Activated CD8-positive, alpha-beta T cell treated with anti-CD3 and anti-CD28 coated beads for 36 hours (primary cell): ENCODE measurements around the gene HPCAL1. TPM values are rescaled to one million over a fixed set of nuclear protein-coding genes. Genes with fewer than 3 reads are reported as not detected.
"Not testable (repeated sequence)": the region's sequence is repeated elsewhere in the genome, so short reads cannot be mapped to it uniquely, and the experiment has no call there.

Experiments used
- ATAC-seq: fragments of 200-7000 bp; cut with Tn5 transposase; one replicate; pipeline ENCODE4 v1.10.0; 2021; ENCODE audit warnings: mild to moderate bottlenecking, moderate library complexity
- CTCF ChIA-PET: fragments of 350-600 bp; sonication (Branson Sonifier 250); formaldehyde crosslinking; loops from one replicate; lab custom pipeline; 2021; ENCODE audit warnings: antibody characterized with exemption; lab: Charles Lee
- POLR2A ChIA-PET: fragments of 350-600 bp; sonication (Branson Sonifier 250); formaldehyde crosslinking; loops from one replicate; lab custom pipeline; 2021; ENCODE audit warnings: antibody characterized with exemption; lab: Charles Lee
- DNase-seq: peaks from one replicate; pipeline ENCODE4 v3.0.0-alpha.2; 2020
- H3K27ac Mint-ChIP-seq: one replicate; pipeline ENCODE4 v1.8.0; 2021; ENCODE audit warnings: mild to moderate bottlenecking, mixed read lengths
- H3K27me3 Mint-ChIP-seq: one replicate; pipeline ENCODE4 v1.8.0; 2021; ENCODE audit warnings: mixed read lengths
- H3K36me3 Mint-ChIP-seq: one replicate; pipeline ENCODE4 v1.8.0; 2021; ENCODE audit warnings: low read depth, mixed read lengths
- H3K4me1 Mint-ChIP-seq: one replicate; pipeline ENCODE4 v1.8.0; 2021; ENCODE audit warnings: low read depth, mixed read lengths
- H3K4me3 Mint-ChIP-seq: one replicate; pipeline ENCODE4 v1.8.0; 2021; ENCODE audit warnings: mild to moderate bottlenecking, moderate library complexity, mixed read lengths
- H3K9me3 Mint-ChIP-seq: one replicate; pipeline ENCODE4 v1.8.0; 2021; ENCODE audit warnings: mixed read lengths
- CTCF ChIP-seq: fragments of 200-600 bp; IDR thresholded peaks from one replicate; pipeline ENCODE4 v1.8.0; 2022; ENCODE audit warnings: antibody characterized with exemption, mild to moderate bottlenecking
- intact Hi-C: fragments of 100-400 bp; cut with micrococcal nuclease; formaldehyde crosslinking; loops from one replicate; pipeline ENCODE4 v1.10.0; 2022
- total RNA-seq, 2 experiments: library from RNA; stranded (reverse); gene quantifications; one replicate each; pipeline ENCODE4 v1.2.3, GENCODE V29; 2021

The HPCAL1 gene
- total RNA-seq, 2 experiments from 2014 or later, result 166 to 170 TPM

- no peak for TF ChIP-seq CTCF
- Mint-ChIP-seq H3K4me1 (peaks cover 6% of the 10 kb centered on the region), H3K9me3 (no peaks in the 10 kb centered on the region), H3K36me3 (no peaks in the 10 kb centered on the region), H3K27me3 (no peaks in the 10 kb centered on the region), H3K27ac (no peak overlapping the region), H3K4me3 (no peak overlapping the region)
- no peak for ATAC-seq
- CTCF ChIA-PET, result interaction anchor here (1.0 to 1.4 kb wide), 4 partner anchors 9 to 149 kb away, joined by 3 to 5 read pairs (median 3); no protein-coding TSS in a partner anchor
- no peak for DNase-seq
- intact Hi-C loops, result no loop called here
- POLR2A ChIA-PET, result interaction anchor here (1.1 to 1.4 kb wide), 3 partner anchors 8 to 17 kb away, joined by 3 to 4 read pairs (median 3); no protein-coding TSS in a partner anchor
Measured at GRCh38 chr2:10286216-10287037, 16.3 kb upstream of the HPCAL1 start.

GRCh38 chr2:10287761-10288160 is 14.9 kb upstream of the HPCAL1 start:
- DNase-seq, result no peak
- ATAC-seq, result no peak
- no peak overlapping the region for H3K4me3 Mint-ChIP-seq
- POLR2A ChIA-PET, result interaction anchor here (0.7 kb wide), 1 partner anchor 14 kb away, joined by 3 read pairs; no protein-coding TSS in a partner anchor
- TF ChIP-seq CTCF, result no peak
- no peaks in the 10 kb centered on the region for H3K36me3 Mint-ChIP-seq
- H3K9me3 Mint-ChIP-seq, result no peaks in the 10 kb centered on the region
- no peak overlapping the region for H3K27ac Mint-ChIP-seq
- intact Hi-C loops, result no loop called here
- no peaks in the 10 kb centered on the region for H3K27me3 Mint-ChIP-seq
- H3K4me1 Mint-ChIP-seq, result peaks cover 6% of the 10 kb centered on the region
- CTCF ChIA-PET, result no interaction called here

- ChIA-PET POLR2A (interaction anchor here (0.7 kb wide), 1 partner anchor 29 kb away, joined by 3 read pairs; no protein-coding TSS in a partner anchor), CTCF (interaction anchor here (1.7 kb wide), 1 partner anchor 121 kb away, joined by 5 read pairs; no protein-coding TSS in a partner anchor)
- H3K27ac Mint-ChIP-seq, result no peak overlapping the region
- no peak for TF ChIP-seq CTCF
- H3K4me3 Mint-ChIP-seq, result no peak overlapping the region
- peaks cover under 1% of the 10 kb centered on the region for H3K4me1 Mint-ChIP-seq
- DNase-seq, result no peak
- no peaks in the 10 kb centered on the region for H3K27me3 Mint-ChIP-seq
- H3K9me3 Mint-ChIP-seq, result no peaks in the 10 kb centered on the region
- H3K36me3 Mint-ChIP-seq, result no peaks in the 10 kb centered on the region
- ATAC-seq, result no peak
- intact Hi-C loops, result no loop called here
Measured at GRCh38 chr2:10288606-10289005, 14.1 kb upstream of the HPCAL1 start.

GRCh38 chr2:10289352-10289751 is 13.4 kb upstream of the HPCAL1 start:
- H3K4me3 Mint-ChIP-seq, result no peak overlapping the region
- H3K27me3 Mint-ChIP-seq, result no peaks in the 10 kb centered on the region
- no peaks in the 10 kb centered on the region for H3K4me1 Mint-ChIP-seq
- DNase-seq (no peak), ATAC-seq (no peak)
- CTCF ChIA-PET, result interaction anchor here (1.1 to 1.7 kb wide), 2 partner anchors 14 to 120 kb away, joined by 3 to 5 read pairs; no protein-coding TSS in a partner anchor
- intact Hi-C loops, result no loop called here
- no peaks in the 10 kb centered on the region for H3K36me3 Mint-ChIP-seq
- H3K9me3 Mint-ChIP-seq, result peaks cover 4% of the 10 kb centered on the region
- TF ChIP-seq CTCF, result no peak
- POLR2A ChIA-PET, result no interaction called here
- H3K27ac Mint-ChIP-seq, result no peak overlapping the region

GRCh38 chr2:10289891-10290290 is 12.8 kb upstream of the HPCAL1 start:
- Mint-ChIP-seq H3K4me1 (no peaks in the 10 kb centered on the region), H3K36me3 (no peaks in the 10 kb centered on the region), H3K9me3 (peaks cover 4% of the 10 kb centered on the region), H3K27ac (no peak overlapping the region), H3K4me3 (no peak overlapping the region), H3K27me3 (no peaks in the 10 kb centered on the region)
- intact Hi-C loops, result no loop called here
- no peak for DNase-seq
- CTCF ChIA-PET, result interaction anchor here (1.1 to 1.7 kb wide), 3 partner anchors 13 to 119 kb away, joined by 3 to 5 read pairs (median 3); no protein-coding TSS in a partner anchor
- ATAC-seq, result no peak
- POLR2A ChIA-PET, result no interaction called here
- TF ChIP-seq CTCF, result no peak

- H3K36me3 Mint-ChIP-seq, POLR2A ChIA-PET, H3K27ac Mint-ChIP-seq, H3K27me3 Mint-ChIP-seq, ATAC-seq, H3K9me3 Mint-ChIP-seq, CTCF ChIA-PET, DNase-seq, intact Hi-C loops, H3K4me3 Mint-ChIP-seq, H3K4me1 Mint-ChIP-seq: not testable (repeated sequence)
Measured at GRCh38 chr2:10291376-10291775, 11.3 kb upstream of the HPCAL1 start.
